Left kidney (tissue), 8 donors: ENCODE results near the gene MAS1L. TPM values are rescaled to one million over a fixed set of nuclear protein-coding genes. Genes with fewer than 3 reads are reported as not detected.

Experiments
- DNase-seq: peaks from one replicate; pipeline ENCODE4 v3.0.0-alpha.2; 2013
- long read RNA-seq, 8 donors: transcript quantifications; one replicate each; lab custom pipeline, GENCODE V29; 2026
- polyA plus RNA-seq: library from polyadenylated mRNA; unstranded; fragments of 120-200 nt; gene quantifications from one replicate; pipeline ENCODE4 v1.2.1, GENCODE V29; 2013; ENCODE audit not compliant: insufficient read length

MAS1L gene, protein sequence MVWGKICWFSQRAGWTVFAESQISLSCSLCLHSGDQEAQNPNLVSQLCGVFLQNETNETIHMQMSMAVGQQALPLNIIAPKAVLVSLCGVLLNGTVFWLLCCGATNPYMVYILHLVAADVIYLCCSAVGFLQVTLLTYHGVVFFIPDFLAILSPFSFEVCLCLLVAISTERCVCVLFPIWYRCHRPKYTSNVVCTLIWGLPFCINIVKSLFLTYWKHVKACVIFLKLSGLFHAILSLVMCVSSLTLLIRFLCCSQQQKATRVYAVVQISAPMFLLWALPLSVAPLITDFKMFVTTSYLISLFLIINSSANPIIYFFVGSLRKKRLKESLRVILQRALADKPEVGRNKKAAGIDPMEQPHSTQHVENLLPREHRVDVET
- polyA plus RNA-seq = not detected
- long read RNA-seq, donor 1 = 0 reads
- long read RNA-seq, donor 2 = 0 reads
- long read RNA-seq, donor 3 = 0 reads
- long read RNA-seq, donor 4 = 0 reads
- long read RNA-seq, donor 5 = 0 reads
- long read RNA-seq, donor 6 = 0 reads
- long read RNA-seq, donor 7 = 0 reads
- long read RNA-seq, donor 8 = 0 reads

GRCh38 chr6:29487660-29488059 lies at the start of gene MAS1L:
Gene MAS1L, minus strand, starts transcription at chr6:29487956. Its CDS starts 54 bp downstream, at chr6:29487902.
- no peak for DNase-seq

DNA sequence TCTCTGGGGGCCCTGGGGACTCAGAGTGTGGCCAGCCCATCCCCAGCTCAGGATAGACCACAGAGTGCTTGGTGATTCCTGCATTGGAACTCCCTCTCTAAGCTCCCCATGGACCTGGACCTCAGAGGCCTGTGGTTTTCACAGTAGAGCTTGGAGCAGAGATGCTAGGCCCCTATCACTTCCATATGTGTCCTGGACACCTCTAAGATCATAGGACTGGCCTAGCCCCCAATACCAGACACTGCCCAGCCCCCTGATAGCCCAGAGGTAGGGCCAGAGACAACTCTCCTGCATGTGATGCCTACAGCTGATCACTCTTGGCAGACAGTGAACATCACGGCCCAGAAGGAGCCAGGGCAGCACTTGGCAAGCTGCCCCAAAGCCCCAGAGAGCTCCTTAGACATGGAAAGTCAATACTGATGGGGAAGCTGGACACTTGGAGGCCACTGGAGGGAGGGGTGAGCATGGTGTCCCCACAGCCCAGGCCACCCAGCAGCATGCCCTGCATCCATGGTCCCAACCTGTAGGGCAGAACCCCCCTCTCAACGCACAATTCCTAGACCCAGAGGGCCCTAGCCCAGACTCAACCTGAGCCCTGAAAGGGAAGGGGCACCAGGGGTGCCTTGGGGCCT lies 44.7 kb upstream of the MAS1L start:
- no peak for DNase-seq

- DNase-seq = no peak
Measured at GRCh38 chr6:29531668-29532067, 43.9 kb upstream of the MAS1L start.

- no peak for DNase-seq
Measured at GRCh38 chr6:29530671-29531310, 43.0 kb upstream of the MAS1L start.

DNA sequence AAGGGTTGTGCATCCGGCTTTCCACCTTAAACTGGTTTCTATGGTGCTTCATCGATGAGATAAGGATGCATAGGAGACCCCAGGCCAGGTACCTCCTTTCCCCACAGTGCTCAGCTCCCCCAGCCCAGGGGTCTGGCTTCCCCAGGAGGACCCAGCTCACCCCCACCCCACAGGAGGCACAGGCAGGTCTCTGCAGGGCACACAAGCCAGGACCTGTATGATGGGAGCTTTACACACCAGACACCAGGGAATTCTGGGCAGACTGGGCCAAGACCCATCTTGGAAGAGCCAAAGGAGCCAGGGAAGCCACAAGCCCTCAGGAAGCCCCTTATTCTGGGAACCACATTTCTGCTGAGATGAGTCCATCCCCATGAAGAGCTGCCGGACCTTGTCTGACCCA lies 42.2 kb upstream of the MAS1L start:
- no peak for DNase-seq

GRCh38 chr6:29528988-29529560 lies 41.3 kb upstream of the MAS1L start:
- no peak for DNase-seq

GRCh38 chr6:29528300-29528931 lies 40.7 kb upstream of the MAS1L start:
- DNase-seq = no peak

- DNase-seq = no peak
Measured at GRCh38 chr6:29527564-29527963, 39.8 kb upstream of the MAS1L start.

DNA sequence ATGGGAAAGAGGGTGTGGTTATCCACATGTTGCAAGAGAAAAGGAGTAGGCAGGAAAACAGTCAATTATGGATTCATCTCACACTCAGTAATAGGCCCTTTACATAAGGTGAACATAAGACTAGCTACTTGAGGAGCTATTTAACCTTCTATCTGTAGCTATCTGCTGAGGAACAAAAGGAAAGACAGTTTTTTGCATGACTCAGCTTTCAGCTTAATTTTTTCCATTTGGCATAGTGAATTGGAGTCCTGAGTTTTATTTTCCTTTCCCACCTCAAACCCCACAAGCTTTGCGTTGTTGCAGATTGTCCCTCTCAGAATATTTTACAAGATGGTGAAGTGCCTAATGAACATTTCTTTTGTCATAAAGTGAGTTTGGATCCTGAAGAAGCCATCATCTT lies 39.4 kb upstream of the MAS1L start:
- no peak for DNase-seq

GRCh38 chr6:29525311-29525639 lies 37.5 kb upstream of the MAS1L start:
- no peak for DNase-seq

GRCh38 chr6:29524444-29525310 lies 36.9 kb upstream of the MAS1L start:
- DNase-seq = no peak

GRCh38 chr6:29524044-29524443 lies 36.3 kb upstream of the MAS1L start:
- DNase-seq = no peak

DNA sequence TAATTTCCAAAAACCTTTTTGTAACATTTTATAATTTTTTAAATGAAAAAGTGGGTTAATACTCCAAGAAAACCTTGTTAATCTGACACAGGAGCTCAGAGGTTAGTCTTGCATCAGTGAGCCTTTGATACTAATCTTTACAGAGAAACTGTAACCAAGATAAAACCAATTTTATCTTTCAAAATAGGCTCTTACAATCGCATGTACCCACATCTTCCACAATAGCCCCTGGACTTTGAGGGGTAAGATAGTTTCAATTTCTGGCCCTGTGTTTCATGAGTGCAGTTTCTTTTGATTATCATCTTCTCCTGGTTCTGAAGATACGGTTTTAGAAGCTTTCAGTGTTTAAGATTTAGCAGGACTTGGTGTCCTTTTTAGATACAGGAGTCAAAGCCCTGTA lies 34.5 kb upstream of the MAS1L start:
- no peak for DNase-seq

DNA sequence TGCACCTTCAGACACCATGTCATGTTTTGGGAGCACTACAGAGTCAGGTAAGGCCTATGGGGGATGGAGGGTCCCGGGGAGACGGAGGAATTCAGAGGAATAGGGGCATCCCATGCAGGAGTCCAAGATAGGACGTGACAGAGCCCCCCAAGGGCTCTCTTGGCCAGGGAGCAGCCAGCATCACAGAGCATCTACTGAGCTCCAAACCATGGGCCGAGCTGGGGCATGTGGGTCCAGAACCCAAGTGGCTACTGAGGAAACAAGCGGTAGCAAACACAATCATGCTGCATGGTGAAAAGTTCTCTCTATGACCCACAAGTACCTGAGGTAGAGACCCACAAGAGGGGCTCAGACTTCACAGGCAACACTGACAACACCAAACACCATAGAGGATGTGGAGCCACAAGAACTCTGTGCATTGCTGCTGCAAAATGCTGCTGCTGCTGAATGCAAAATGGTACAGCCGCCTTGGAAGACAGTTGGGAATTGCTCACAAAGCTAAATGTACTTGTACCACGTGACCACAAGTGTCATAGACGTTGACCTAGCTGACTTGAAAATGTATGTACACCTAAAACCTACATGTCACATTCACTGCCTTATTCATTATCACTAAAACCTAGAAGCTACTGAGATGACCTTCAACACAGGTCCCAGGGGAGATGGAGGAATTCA lies 33.4 kb upstream of the MAS1L start:
- DNase-seq = no peak

- no peak for DNase-seq
Measured at GRCh38 chr6:29520232-29520631, 32.5 kb upstream of the MAS1L start.

GRCh38 chr6:29519291-29520010 lies 31.7 kb upstream of the MAS1L start:
- DNase-seq = no peak

- DNase-seq = no peak
Measured at GRCh38 chr6:29517728-29518440, 30.1 kb upstream of the MAS1L start.

DNA sequence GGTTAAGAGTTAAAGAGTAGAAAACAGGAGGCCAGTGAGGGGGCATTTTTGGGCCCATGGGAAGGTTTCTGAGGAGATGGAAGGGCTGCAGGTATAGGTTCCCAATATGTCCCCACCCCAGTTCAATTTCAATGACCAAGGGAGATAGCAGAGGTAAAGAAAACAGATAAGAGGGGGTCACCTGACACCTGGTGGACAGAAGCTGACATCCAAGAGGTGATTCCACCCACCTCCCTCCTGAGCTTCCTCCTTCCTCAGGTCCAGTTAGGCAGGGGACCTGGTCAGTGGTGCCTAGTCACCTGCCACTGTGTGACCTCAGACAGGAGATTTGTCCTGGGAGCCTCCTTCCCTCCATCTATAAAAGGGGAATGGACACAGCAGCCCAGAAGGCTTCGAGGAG lies 29.5 kb upstream of the MAS1L start:
- DNase-seq = no peak

GRCh38 chr6:29516108-29516507 lies 28.4 kb upstream of the MAS1L start:
- DNase-seq = no peak
